Central memory CD4-positive, alpha-beta T cell (primary cell): ENCODE measurements around the gene VPS13C.
A peak's percentile ranks its signal among the peaks of the same experiment; 100 is the strongest.

Experiments
- DNase-seq: peaks from one replicate; pipeline ENCODE4 v3.0.0; 2022
- total RNA-seq, 3 experiments: gene quantifications; one replicate each; lab custom pipeline; 2026; lab: John Stamatoyannopoulos, UW

Gene VPS13C
- total RNA-seq = 141 to 616 (median 606) reads per million in 3 experiments

DNA sequence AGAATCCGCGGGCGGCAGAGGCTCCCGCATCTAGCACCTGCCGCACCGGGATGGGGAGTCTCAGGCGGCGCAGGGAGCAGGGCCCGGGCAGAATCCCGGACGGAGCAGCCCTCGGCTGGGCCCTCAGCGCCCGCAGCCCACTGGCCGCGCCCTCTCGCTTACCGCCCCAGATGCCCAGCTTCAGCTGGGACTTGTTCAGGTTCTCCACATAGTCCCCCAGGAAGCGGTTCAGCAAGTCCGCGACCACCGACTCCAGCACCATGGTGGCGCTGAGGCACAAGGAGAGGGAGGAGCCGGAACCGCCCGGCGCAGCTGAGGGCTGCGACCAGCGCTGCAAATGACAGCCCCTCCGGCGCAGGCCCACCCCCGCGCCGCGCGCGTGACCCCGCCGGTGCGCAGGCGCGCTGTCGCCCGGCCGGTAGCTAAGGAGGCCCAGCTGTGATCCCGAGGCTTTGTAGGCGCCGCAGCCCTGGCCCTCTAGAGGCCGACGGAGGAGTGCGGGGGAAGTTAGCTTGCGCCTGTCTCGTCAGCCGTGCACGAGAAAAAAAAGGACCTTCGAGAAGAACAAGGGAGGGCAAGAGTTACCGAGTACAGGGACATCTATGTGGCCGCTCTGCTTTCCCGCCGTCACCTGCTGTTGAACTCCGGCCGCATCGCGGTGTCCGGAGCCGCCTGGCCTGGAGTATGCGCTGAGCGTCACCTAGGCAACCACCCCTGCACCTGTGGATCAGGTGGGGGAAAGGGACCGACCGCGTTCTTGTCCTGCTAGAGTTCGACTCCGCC is at the start of gene VPS13C:
TSS of gene VPS13C (minus strand) at position 335 of the 783 bp plus-strand sequence. CDS start at position 262, 73 bp downstream.
- peak; percentile 94 for DNase-seq

- DNase-seq = no peak
Measured at GRCh38 chr15:62109437-62109836, 49.2 kb upstream of the VPS13C start.

- no peak for DNase-seq
Measured at GRCh38 chr15:62108411-62108810, 48.2 kb upstream of the VPS13C start.

GRCh38 chr15:62107571-62108121 is 47.4 kb upstream of the VPS13C start:
- DNase-seq = no peak

GRCh38 chr15:62106096-62106495 is 45.8 kb upstream of the VPS13C start:
- DNase-seq = no peak

DNA sequence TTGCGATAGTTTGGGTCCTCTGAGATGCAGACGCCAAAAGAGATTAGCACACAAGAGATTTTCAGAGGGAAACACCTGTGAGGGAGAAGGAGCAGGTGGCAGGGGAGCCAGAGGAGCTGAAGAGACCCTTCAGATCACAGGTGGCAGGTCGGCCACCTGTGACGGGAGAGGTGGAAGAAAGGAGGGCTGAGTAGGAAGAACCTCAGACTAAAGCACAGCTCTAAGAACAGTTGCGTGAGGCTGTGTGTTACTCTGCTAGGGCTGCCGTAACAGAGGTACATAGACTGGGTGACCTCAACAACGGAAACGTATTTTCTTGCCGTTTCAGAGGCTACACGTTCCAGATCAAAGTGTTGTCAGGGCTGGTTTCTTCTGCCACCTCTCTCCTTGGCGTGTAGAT is 45.0 kb upstream of the VPS13C start:
- DNase-seq = no peak

GRCh38 chr15:62104846-62105245 is 44.6 kb upstream of the VPS13C start:
- DNase-seq = no peak

DNA sequence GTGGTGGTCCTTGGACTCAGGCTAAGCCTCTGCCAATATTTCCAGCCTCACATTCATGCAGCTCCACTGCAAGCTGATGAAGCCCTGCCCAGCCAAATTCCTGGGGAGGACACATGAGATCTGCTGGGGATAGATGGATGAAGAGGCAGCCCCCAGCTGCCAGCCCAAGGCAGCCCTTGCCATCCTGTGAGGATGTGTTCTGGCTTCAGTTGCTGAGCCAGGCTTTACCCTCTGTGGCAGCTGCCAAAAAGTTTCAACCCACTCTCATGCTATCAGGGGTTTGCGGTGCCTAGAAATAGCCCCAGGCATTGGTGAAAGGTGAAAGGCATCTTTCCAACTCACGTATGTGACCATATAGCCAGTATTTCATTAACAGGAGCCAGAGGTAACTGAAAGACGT is 44.2 kb upstream of the VPS13C start:
- DNase-seq = no peak

DNA sequence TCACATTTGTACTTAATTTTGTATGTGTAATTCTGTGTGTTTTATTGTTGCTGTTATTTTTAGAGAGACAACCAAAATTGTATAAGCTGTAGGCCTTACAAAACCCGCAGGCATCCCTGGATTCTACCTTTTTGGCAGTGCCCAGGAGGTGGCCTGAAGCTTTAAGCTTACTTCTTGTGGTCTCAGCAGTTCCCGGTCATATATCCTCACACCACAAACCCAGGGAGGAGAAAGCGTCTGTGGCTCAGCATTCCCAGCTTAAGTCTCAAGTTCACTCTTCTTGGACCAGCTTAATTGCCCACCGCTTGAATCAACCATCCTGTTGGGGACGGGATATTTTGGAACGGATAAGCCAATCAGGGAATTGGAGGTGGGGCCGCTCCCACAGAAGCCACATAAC is 43.2 kb upstream of the VPS13C start:
- DNase-seq = no peak

GRCh38 chr15:62099094-62099601 is 38.9 kb upstream of the VPS13C start:
- DNase-seq = no peak

- no peak for DNase-seq
Measured at GRCh38 chr15:62094388-62094787, 34.1 kb upstream of the VPS13C start.

- DNase-seq = no peak
Measured at GRCh38 chr15:62093809-62094208, 33.6 kb upstream of the VPS13C start.

DNA sequence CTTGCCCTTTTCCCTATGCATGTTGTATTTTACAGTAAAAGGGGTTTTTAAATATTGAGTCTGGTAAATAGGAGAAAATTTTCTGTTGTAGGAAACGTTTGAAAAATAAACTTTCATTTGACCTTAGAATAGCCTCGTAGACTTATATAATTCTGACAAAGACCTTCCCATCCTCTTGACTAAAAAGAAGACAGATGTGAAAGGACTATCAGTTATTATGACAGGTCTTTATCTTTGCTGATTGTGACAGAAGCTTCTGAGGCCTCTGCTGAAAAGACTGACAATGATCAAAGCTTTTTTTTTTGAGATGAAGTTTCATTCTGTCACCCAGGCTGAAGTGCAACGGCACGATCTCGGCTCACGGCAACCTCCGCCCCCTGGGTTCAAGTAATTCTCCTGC is 30.7 kb upstream of the VPS13C start:
- DNase-seq = no peak

GRCh38 chr15:62089616-62090015 is 29.4 kb upstream of the VPS13C start:
- DNase-seq = no peak

DNA sequence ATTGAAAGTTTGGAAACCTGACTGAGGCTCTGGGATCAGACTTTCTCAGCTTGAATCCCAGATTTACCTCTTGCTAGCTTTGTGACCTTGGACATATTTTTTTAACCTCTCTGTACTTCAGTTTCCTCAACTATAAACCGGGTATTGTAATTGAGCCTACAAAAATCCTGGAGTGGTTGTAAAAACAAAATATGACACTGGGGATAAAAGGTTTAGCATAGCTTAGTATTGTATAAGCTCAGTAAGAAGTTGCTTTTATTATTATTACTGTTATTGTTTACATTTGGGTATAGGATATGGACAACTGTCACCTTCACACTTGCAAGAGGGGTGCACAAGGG is 28.1 kb upstream of the VPS13C start:
- DNase-seq = no peak

DNA sequence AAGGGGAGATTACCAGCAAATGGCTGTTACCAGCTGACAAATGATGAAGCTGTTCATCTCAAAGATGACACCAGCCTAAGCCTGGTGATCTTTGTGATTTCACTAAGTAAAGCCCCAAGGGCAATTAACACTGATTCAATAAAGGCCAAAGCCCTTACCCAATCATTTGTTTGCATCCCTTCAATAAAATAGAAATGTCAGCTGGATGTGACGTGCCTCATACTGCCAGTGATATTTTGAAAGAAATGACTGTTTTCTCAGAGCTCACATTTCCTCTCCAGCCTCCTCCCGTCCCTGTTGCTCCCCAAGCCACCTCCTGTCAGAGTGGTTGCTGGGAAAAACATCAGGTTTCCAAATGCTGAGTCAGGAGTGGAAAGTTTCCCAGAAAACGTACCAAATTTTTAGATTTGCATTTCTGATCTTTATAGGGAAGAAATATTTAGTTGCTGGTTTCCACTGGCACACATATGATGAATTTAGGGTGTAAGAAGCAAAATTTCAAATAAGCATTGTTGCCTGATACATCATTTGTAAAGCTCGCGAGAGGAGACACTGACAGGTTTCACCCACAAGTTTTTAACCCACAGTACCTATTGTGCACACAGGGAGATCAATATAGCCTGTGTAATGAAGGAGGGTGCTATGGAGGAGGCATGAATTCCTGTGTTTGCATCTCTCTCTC is 27.6 kb upstream of the VPS13C start:
- no peak for DNase-seq

DNA sequence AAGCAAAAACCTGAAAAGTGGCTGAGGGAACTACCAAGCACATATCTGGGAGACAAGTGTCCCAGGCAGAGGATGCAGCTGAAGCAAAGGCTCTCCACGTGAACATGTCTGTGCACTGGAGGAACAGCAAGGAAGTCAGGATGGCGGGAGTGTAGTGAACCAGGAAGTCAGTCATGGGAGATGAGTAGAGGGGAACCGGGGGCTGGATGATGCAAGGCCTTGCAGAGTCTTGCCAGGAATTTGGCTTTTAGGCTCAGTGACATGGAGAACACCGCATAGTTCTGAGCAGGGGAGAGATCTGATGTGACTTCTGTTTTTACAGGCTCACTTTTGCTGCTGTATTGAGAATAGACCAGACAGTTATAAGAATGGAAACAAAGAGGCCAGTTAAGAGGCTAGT is 25.5 kb upstream of the VPS13C start:
- DNase-seq = no peak

DNA sequence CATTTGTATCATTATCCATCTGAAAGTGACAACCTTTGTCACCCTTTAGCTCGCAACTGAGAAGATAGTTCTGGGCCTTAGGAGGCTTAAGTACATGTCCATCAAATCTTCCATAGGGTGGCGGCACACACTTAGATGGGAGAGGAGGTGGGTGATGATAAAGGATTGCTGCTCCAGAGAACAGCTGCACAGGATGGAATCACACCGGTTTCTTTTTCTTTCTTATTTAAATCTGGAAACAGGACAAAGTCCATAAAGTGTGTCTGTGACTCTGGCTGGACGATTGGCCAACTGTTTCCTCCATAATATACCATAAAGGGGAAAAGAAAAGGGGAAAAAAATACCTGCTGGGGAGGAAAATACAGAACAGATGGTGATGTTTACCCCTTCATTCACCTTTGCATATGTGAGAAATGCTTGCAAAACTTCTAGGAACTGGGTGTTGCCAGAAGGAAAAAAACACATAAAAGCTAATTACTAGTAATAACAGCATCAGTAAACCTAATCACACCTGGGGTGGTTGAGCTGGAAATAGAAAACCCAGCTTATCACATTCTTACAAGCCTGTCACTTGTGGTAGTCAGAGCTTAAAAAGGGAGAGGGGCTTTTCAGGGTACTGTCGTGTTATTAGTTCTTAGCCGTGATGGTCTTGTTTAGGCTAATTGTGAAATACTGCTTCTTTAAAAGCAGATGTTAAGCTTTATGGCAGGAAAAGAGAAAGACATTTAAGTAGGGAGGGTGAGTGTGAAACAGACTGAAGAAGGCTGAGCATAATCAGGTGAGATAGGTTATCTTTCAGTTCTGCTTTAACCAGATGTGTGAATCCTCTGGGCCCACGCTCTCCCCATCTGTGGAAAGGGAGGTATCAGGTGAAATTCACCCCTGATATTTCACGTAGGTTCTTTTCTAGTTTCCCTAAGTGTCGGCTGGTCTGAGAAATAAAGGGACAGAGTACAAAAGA is 23.2 kb upstream of the VPS13C start:
- DNase-seq = no peak

DNA sequence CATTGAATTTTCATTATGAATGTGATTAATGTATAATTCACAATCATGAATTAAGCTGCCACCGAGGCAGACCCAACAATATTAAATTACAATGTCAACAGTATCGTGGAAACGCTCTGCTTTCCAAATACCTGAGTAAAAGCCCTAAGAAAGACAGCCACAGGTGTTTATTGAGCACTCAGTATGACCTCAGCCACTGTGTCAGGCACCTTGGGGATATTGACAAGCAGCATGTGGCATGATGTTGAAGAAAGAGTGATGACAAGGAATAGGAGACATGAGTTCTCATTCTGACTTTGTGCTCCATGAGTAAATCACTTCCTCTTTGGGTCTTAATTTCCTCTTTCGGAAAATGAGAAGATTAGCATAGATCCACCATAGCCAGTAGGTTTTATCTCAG is 19.3 kb upstream of the VPS13C start:
- no peak for DNase-seq

GRCh38 chr15:62075595-62076277 is 15.5 kb upstream of the VPS13C start:
- DNase-seq = no peak

DNA sequence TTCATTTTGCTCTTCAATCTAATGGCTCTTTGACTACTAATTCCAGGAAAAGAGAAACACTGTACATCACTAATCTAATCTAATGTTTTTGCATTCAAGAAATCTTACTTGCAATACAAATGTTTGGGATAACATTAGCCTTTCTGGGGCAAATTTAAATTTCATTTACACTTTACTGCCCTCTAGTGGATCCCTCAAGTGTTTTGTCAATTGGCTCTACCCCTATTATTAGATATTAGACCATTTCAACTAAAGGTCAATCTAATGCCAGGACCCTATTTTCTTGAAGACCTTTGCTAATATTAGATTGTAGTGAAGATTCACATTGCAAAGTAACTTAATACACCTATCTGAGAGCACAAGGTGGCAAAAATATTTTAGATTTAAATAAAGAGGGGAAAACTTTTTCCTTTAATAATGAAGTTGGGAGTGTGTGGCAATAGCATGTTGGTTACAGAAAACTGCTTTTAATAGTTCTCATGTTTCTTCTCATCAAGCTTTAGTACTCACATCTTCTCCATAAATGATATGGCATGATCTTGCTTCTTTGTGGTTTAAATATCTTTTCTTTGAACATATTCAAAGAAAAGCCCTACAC is 11.6 kb upstream of the VPS13C start:
- peak; percentile 26 for DNase-seq

GRCh38 chr15:62069551-62069950 is 9.3 kb upstream of the VPS13C start:
- no peak for DNase-seq
